ENCODE data around the gene FADS2.

Gene FADS2

DNA sequence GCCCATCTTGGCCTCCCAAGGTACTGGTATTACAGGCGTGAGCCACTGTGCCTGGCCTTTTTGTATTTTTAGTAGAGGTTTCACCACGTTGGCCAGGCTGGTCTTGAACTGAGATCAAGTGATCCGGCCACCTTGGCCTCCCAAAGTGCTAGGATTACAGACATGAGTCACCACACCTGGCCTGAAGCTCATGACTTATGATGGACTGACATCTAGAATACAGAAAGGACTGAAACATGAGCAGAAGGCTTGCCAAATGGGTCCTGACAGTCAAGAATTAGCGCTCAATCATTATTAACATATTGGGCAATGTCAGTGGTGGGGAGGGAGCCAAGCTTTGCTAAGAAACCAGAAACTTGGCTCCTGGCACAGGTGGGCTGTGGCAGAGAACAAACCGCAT, 16.3 kb upstream of the FADS2 start:
- H3K9me2 ChIP-seq (replicated peaks; ENCODE audit: control insufficient read depth, low read length): no peaks in the 10 kb centered on the region
- H4K20me1 ChIP-seq (ENCODE audit: control insufficient read depth, insufficient read depth, low read depth, low read length): no peaks in the 10 kb centered on the region; the same call in 1 of the 2 replicates
- H3K9me3 ChIP-seq (ENCODE audit: control insufficient read depth, insufficient read depth, low read length): no peaks in the 10 kb centered on the region
- H3K36me3 ChIP-seq (ENCODE audit: control insufficient read depth, low read length): peaks cover 93% of the 10 kb centered on the region
- peaks cover 11% of the 10 kb centered on the region for H3K4me1 ChIP-seq (ENCODE audit: control insufficient read depth, low read length)
- no peaks in the 10 kb centered on the region for H3K27me3 ChIP-seq (ENCODE audit: control insufficient read depth, low read length)
- TF ChIP-seq, protein P1, sequence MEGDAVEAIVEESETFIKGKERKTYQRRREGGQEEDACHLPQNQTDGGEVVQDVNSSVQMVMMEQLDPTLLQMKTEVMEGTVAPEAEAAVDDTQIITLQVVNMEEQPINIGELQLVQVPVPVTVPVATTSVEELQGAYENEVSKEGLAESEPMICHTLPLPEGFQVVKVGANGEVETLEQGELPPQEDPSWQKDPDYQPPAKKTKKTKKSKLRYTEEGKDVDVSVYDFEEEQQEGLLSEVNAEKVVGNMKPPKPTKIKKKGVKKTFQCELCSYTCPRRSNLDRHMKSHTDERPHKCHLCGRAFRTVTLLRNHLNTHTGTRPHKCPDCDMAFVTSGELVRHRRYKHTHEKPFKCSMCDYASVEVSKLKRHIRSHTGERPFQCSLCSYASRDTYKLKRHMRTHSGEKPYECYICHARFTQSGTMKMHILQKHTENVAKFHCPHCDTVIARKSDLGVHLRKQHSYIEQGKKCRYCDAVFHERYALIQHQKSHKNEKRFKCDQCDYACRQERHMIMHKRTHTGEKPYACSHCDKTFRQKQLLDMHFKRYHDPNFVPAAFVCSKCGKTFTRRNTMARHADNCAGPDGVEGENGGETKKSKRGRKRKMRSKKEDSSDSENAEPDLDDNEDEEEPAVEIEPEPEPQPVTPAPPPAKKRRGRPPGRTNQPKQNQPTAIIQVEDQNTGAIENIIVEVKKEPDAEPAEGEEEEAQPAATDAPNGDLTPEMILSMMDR (IDR thresholded peaks at IDR 0.05; ENCODE audit: low read depth, low read length, poor library complexity, severe bottlenecking): no peak
- no peak for TF ChIP-seq EZH2phosphoT487 (IDR thresholded peaks at IDR 0.05; ENCODE audit: borderline replicate concordance, low read length)
- H3K79me2 ChIP-seq (ENCODE audit: control insufficient read depth, low read length): peaks cover 40% of the 10 kb centered on the region
- no peak overlapping the region for H3K4me3 ChIP-seq (ENCODE audit: low read length)
- H3F3A ChIP-seq (ENCODE audit: control insufficient read depth, insufficient read depth): 0 out of 2 replicates have a peak, but pooled peaks cover 2% of the 10 kb centered on the region
- no peak overlapping the region for H3K4me2 ChIP-seq (ENCODE audit: low read length)
- no peak overlapping the region for H3K27ac ChIP-seq (ENCODE audit: low read depth, low read length)

DNA sequence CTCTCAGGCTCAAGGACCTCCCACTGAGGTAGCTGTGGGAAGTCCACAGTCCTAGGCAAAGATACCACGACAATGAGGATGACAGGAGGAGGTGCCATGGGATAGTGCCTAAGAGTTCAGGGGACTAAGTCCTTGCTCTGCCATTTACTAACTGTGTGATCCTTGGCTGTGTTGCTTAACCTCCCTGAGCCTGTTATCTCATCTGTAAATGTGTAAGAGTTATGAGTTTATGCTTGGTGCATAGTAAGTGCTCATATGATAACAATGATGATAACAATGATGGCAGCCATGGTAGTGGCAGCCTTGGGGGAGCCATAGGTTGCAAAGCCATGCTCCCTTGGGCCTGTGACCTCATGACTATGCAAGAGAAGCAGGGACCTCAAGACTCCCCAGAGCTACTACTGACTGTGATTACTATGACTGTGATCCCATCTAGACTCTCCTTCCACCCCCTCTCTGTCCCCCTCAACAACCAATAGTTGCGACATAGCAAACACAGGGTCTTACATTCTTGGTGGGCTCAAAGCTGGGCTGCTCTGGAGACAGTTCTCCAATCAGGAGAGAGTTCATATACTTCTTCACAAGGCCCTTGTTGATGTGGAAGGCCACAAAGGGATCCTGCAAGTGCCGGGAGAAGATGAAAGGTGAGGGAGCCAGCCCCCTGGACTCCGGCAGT, 15.2 kb upstream of the FADS2 start:
- H3K9me3 ChIP-seq (ENCODE audit: control insufficient read depth, insufficient read depth, low read length): no peaks in the 10 kb centered on the region
- H3F3A ChIP-seq (ENCODE audit: control insufficient read depth, insufficient read depth): peaks cover 9% of the 10 kb centered on the region
- H3K9me2 ChIP-seq (replicated peaks; ENCODE audit: control insufficient read depth, low read length): no peaks in the 10 kb centered on the region
- H3K4me3 ChIP-seq (ENCODE audit: low read length): no peak overlapping the region
- no peak for TF ChIP-seq EZH2phosphoT487 (IDR thresholded peaks at IDR 0.05; ENCODE audit: borderline replicate concordance, low read length)
- TF ChIP-seq, protein P1 (IDR thresholded peaks at IDR 0.05; ENCODE audit: low read depth, low read length, poor library complexity, severe bottlenecking): no peak
- H4K20me1 ChIP-seq (ENCODE audit: control insufficient read depth, insufficient read depth, low read depth, low read length): no peaks in the 10 kb centered on the region; the same call in 1 of the 2 replicates
- peaks cover 82% of the 10 kb centered on the region for H3K36me3 ChIP-seq (ENCODE audit: control insufficient read depth, low read length)
- H3K4me1 ChIP-seq (ENCODE audit: control insufficient read depth, low read length): peaks cover 19% of the 10 kb centered on the region
- no peak overlapping the region for H3K27ac ChIP-seq (ENCODE audit: low read depth, low read length)
- H3K79me2 ChIP-seq (ENCODE audit: control insufficient read depth, low read length): peaks cover 46% of the 10 kb centered on the region
- H3K4me2 ChIP-seq (ENCODE audit: low read length): no peak overlapping the region
- H3K27me3 ChIP-seq (ENCODE audit: control insufficient read depth, low read length): no peaks in the 10 kb centered on the region

DNA sequence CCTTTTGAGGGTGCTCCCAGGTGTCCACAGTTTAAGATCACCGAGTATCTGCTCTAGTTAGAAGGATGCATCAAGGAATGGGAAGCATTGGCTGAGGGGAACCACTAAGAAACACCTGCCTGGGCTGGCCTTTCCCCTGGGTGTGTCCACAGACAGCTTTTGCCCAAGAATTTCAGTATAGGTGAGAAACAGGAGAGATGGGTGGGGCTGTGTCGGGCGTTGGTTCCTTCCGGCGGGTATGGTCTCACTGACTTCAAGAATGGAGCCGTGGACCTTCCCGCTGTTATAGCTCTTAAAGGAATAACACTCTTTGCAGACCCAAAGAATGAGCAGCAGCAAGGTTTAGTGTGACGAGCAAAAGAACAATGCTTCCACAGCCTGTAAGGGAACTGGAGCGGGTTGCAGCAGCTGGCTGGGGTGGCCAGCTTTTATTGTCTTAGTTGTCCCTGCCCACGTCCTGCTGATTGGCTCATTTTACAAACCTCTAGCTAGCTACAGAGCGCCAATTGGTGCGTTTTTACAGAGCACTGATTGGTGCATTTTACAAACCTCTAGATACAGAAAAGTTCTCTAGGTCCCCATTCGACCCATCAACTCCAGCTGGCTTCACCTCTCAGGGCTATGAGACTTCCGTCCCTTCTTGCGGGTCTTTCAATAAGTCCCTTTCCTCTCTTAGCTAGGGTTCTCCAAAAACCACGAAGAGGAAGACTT, 13.7 kb upstream of the FADS2 start:
- Histone ChIP-seq H3K9me3 (ENCODE audit: control insufficient read depth, insufficient read depth, low read length) (no peaks in the 10 kb centered on the region), H3K27ac (ENCODE audit: low read depth, low read length) (peak overlapping the region; percentile 87), H3F3A (ENCODE audit: control insufficient read depth, insufficient read depth) (peaks cover 16% of the 10 kb centered on the region), H3K4me3 (ENCODE audit: low read length) (peak overlapping the region; percentile 92), H3K9me2 (replicated peaks; ENCODE audit: control insufficient read depth, low read length) (no peaks in the 10 kb centered on the region), H3K27me3 (ENCODE audit: control insufficient read depth, low read length) (no peaks in the 10 kb centered on the region), H3K4me2 (ENCODE audit: low read length) (peak overlapping the region; percentile 92), H3K4me1 (ENCODE audit: control insufficient read depth, low read length) (peaks cover 25% of the 10 kb centered on the region), H4K20me1 (ENCODE audit: control insufficient read depth, insufficient read depth, low read depth, low read length) (no peaks in the 10 kb centered on the region; the same call in 1 of the 2 replicates), H3K36me3 (ENCODE audit: control insufficient read depth, low read length) (peaks cover 67% of the 10 kb centered on the region), H3K79me2 (ENCODE audit: control insufficient read depth, low read length) (peaks cover 46% of the 10 kb centered on the region)
- TF ChIP-seq, protein P1 (IDR thresholded peaks at IDR 0.05; ENCODE audit: low read depth, low read length, poor library complexity, severe bottlenecking): no peak
- TF ChIP-seq EZH2phosphoT487 (IDR thresholded peaks at IDR 0.05; ENCODE audit: borderline replicate concordance, low read length): no peak
